Panc1 (cell line): Measurements from ENCODE around the gene SELENOM. TPM values are rescaled to one million over a fixed set of nuclear protein-coding genes. Genes with fewer than 3 reads are reported as not detected.
"Not testable (repeated sequence)": the region's sequence is repeated elsewhere in the genome, so short reads cannot be mapped to it uniquely, and the experiment has no call there.

ENCODE experiments used
- ATAC-seq: fragments of 200-7000 bp; cut with Tn5 transposase; 2 replicates; pipeline ENCODE4 v1.9.1; 2020; ENCODE audit warnings: mild to moderate bottlenecking, moderate library complexity
- BruUV-seq: library from RNA; stranded (reverse); fragments of 400-500 nt; replicated peaks from 2 replicates; lab custom pipeline; 2021; lab: Mats Ljungman, UMichigan
- CTCF ChIA-PET: fragments of 300-600 bp; sonication (Branson Sonifier 250); formaldehyde crosslinking; loops from one replicate; lab custom pipeline; 2022; ENCODE audit warnings: antibody characterized with exemption; lab: Charles Lee
- POLR2A ChIA-PET: fragments of 300-600 bp; sonication (Branson Sonifier 250); formaldehyde crosslinking; loops from one replicate; lab custom pipeline; 2022; ENCODE audit warnings: antibody characterized with exemption; lab: Charles Lee
- DNase-seq: peaks from one replicate; pipeline ENCODE4 v3.0.0-alpha.2; 2010; ENCODE audit warnings: low read depth, low spot score
- H3K27ac ChIP-seq: 2 replicates; pipeline ENCODE4 v1.5.1; 2011; ENCODE audit warnings: mild to moderate bottlenecking, low read length, inconsistent platforms
- H3K27me3 ChIP-seq: fragments of 200-500 bp; sonication (Bioruptor generic); 2 replicates; pipeline ENCODE4 v1.6.0; 2014; ENCODE audit warnings: low read length, inconsistent platforms; ENCODE audit not compliant: control insufficient read depth, insufficient read depth
- H3K36me3 ChIP-seq: fragments of 200-500 bp; sonication (Bioruptor generic); 2 replicates; pipeline ENCODE4 v1.5.1; 2014; ENCODE audit warnings: inconsistent platforms, mild to moderate bottlenecking, low read length, moderate library complexity; ENCODE audit not compliant: control insufficient read depth, insufficient read depth
- H3K4me1 ChIP-seq: 2 replicates; pipeline ENCODE4 v1.5.1; 2011; ENCODE audit warnings: inconsistent platforms, mild to moderate bottlenecking, low read length, moderate library complexity; ENCODE audit not compliant: control insufficient read depth, insufficient read depth
- H3K4me3 ChIP-seq, 2 experiments: 2 replicates each; pipeline ENCODE4 v1.5.1; 2011 to 2012; ENCODE audit warnings: low read depth in 2 of 2, low read length in 2 of 2, mild to moderate bottlenecking in 2 of 2, inconsistent platforms in 1 of 2, moderate library complexity in 1 of 2
- H3K9me3 ChIP-seq: fragments of 200-500 bp; sonication (Bioruptor generic); 2 replicates; pipeline ENCODE4 v1.5.1; 2014; ENCODE audit warnings: low read depth, mild to moderate bottlenecking, inconsistent platforms, low read length, moderate library complexity; ENCODE audit not compliant: control insufficient read depth, insufficient read depth
- POLR2AphosphoS5 ChIP-seq: IDR thresholded peaks from 2 replicates; pipeline ENCODE4 v1.6.1; 2012; ENCODE audit warnings: mild to moderate bottlenecking, low read depth, low read length, moderate library complexity
- SIN3A ChIP-seq: IDR thresholded peaks from 2 replicates; pipeline ENCODE4 v1.6.1; 2012; ENCODE audit warnings: low read depth, mild to moderate bottlenecking, low read length, moderate library complexity, borderline replicate concordance; ENCODE audit not compliant: insufficient read depth
- TCF7L2 ChIP-seq: IDR thresholded peaks from 2 replicates; pipeline ENCODE4 v1.6.1; 2011; ENCODE audit warnings: mild to moderate bottlenecking, low read depth, low read length, inconsistent platforms
- in situ Hi-C: cut with HindIII; loops from 2 replicates; pipeline ENCODE4 v1.10.0; 2016; ENCODE audit warnings: low sequenced_read_pairs, low pct_unique_long_range_greater_than_20kb
- intact Hi-C: fragments of 100-400 bp; cut with micrococcal nuclease; formaldehyde crosslinking; loops from one replicate; pipeline ENCODE4 v1.10.0; 2022; ENCODE audit not compliant: unreplicated experiment
- total RNA-seq: library from RNA; stranded (reverse); gene quantifications from one replicate; pipeline ENCODE4 v1.2.1, GENCODE V29; 2021; ENCODE audit not compliant: unreplicated experiment
- TF ChIP-seq, protein P1 (sequence below), 2 experiments: IDR thresholded peaks; 2 replicates each; pipeline ENCODE4 v1.6.1; 2011 to 2012; ENCODE audit warnings: low read depth in 2 of 2, control low read depth in 1 of 2, low read length in 1 of 2, mild to moderate bottlenecking in 1 of 2, moderate library complexity in 1 of 2; ENCODE audit not compliant: insufficient read depth in 1 of 2
- TF ChIP-seq, protein P2 (sequence below): fragments of 450-650 bp; IDR thresholded peaks from 2 replicates; pipeline ENCODE4 v1.5.1; 2017; ENCODE audit warnings: mild to moderate bottlenecking

The SELENOM gene
- total RNA-seq, 1 experiment from 2014 or later = 84.4 TPM

DNA sequence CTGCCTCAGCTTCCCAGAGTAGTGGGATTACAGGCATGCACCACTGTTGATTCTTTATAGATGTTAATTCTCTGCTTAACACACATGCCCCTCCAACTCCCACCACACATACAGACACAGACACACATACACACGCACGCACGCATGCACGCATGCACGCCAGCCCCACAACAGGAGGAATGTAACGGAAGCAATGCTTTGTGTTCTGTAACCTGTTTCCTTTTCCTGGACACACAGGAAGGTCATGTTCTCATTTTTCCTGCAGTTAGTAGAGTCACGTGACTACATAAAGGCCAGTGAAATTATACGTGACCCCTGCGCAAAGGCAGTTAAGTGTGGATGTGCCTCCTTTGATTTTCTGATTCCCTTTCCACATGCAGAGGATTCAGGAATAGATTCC, 34.2 kb downstream of the SELENOM start:
- BruUV-seq, H3K9me3 ChIP-seq, H3K4me1 ChIP-seq, CTCF ChIA-PET, intact Hi-C loops, DNase-seq, H3K36me3 ChIP-seq, ATAC-seq, H3K27ac ChIP-seq, H3K4me3 ChIP-seq, H3K27me3 ChIP-seq, in situ Hi-C loops: not testable (repeated sequence)
- POLR2A ChIA-PET = interaction anchor here (0.6 kb wide), 1 partner anchor 22 kb away, joined by 5 read pairs; no protein-coding TSS in a partner anchor

DNA sequence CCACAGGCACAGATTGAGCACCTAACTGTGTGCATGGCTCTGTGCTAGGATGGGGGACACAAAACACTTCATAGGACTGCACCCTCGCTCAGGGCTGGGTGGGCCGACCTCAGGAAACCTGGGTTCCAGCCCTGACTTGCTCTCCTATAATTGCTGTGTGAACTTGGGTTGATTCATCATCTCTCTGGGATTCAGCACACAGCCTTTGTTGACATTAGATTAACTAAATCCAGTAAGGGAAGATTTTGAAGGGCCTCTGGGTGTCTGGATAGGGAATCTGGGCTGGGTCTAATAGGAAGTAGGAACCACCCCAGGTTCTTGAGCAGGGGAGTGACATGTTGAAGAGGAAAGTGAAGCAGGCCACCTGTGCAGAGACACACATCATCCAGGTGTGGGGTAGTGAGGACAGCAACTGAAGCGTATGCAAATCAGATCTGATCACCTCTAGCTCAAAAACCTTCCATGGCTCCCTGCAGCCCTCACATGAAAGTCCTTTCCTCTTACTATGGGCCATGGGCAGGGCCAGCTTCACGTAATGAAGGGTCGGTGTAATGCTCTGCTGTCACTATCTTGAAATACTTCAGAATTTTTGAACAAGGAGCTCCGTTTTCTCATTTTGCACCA, 37.6 kb downstream of the SELENOM start:
- H3K27ac ChIP-seq, in situ Hi-C loops, H3K9me3 ChIP-seq, H3K4me1 ChIP-seq, POLR2A ChIA-PET, intact Hi-C loops, H3K36me3 ChIP-seq, DNase-seq, CTCF ChIA-PET, BruUV-seq, H3K4me3 ChIP-seq, H3K27me3 ChIP-seq: not testable (repeated sequence)
- ATAC-seq = peak; percentile 60; the same call in 1 of the 2 replicates

DNA sequence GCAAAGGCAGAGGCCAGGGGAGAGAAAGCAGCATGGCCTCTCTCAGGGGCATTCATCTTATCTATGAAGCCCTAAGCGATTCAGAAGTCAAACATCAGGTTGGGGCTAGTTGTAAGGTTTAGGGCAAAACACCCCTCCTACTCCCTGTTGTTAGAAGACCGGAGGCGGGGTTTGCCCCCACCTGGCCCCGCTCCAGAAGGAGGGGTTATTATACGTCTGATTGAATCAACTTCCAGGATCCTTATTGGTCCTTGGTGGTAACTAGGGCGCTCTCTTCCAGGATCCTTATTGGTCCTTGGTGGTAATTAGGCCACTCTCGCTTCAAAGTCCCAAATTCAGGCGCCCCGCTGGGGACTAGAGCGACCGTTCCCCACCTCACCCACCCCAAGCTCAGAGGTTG, 38.4 kb downstream of the SELENOM start:
- Histone ChIP-seq H3K27me3 (no peaks in the 10 kb centered on the region), H3K36me3 (peaks cover 4% of the 10 kb centered on the region; the same call in 1 of the 2 replicates), H3K4me3 (no peak overlapping the region), H3K4me1 (no peaks in the 10 kb centered on the region), H3K9me3 (no peaks in the 10 kb centered on the region), H3K27ac (no peak overlapping the region)
- TF ChIP-seq, protein P1, sequence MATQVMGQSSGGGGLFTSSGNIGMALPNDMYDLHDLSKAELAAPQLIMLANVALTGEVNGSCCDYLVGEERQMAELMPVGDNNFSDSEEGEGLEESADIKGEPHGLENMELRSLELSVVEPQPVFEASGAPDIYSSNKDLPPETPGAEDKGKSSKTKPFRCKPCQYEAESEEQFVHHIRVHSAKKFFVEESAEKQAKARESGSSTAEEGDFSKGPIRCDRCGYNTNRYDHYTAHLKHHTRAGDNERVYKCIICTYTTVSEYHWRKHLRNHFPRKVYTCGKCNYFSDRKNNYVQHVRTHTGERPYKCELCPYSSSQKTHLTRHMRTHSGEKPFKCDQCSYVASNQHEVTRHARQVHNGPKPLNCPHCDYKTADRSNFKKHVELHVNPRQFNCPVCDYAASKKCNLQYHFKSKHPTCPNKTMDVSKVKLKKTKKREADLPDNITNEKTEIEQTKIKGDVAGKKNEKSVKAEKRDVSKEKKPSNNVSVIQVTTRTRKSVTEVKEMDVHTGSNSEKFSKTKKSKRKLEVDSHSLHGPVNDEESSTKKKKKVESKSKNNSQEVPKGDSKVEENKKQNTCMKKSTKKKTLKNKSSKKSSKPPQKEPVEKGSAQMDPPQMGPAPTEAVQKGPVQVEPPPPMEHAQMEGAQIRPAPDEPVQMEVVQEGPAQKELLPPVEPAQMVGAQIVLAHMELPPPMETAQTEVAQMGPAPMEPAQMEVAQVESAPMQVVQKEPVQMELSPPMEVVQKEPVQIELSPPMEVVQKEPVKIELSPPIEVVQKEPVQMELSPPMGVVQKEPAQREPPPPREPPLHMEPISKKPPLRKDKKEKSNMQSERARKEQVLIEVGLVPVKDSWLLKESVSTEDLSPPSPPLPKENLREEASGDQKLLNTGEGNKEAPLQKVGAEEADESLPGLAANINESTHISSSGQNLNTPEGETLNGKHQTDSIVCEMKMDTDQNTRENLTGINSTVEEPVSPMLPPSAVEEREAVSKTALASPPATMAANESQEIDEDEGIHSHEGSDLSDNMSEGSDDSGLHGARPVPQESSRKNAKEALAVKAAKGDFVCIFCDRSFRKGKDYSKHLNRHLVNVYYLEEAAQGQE (IDR thresholded peaks at IDR 0.05; ENCODE audit: insufficient read depth in 1 of 2, low read depth in 2 of 2, low read length in 1 of 2) = no peak
- TF ChIP-seq SIN3A (no peak), TCF7L2 (no peak), POLR2AphosphoS5 (no peak)
- TF ChIP-seq, protein P2, sequence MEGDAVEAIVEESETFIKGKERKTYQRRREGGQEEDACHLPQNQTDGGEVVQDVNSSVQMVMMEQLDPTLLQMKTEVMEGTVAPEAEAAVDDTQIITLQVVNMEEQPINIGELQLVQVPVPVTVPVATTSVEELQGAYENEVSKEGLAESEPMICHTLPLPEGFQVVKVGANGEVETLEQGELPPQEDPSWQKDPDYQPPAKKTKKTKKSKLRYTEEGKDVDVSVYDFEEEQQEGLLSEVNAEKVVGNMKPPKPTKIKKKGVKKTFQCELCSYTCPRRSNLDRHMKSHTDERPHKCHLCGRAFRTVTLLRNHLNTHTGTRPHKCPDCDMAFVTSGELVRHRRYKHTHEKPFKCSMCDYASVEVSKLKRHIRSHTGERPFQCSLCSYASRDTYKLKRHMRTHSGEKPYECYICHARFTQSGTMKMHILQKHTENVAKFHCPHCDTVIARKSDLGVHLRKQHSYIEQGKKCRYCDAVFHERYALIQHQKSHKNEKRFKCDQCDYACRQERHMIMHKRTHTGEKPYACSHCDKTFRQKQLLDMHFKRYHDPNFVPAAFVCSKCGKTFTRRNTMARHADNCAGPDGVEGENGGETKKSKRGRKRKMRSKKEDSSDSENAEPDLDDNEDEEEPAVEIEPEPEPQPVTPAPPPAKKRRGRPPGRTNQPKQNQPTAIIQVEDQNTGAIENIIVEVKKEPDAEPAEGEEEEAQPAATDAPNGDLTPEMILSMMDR = no peak
- intact Hi-C loops (no loop called here), in situ Hi-C loops (no loop called here)
- POLR2A ChIA-PET = no interaction called here
- DNase-seq (no peak), ATAC-seq (no peak)
- CTCF ChIA-PET = no interaction called here
- BruUV-seq = no TSS peak
